Nucleus accumbens (tissue), 56 donors: ENCODE results near the gene MTAP.
"Not testable (repeated sequence)": the region's sequence is repeated elsewhere in the genome, so short reads cannot be mapped to it uniquely, and the experiment has no call there.

Experiments used
- DNase-seq, 56 donors: peaks; one replicate each; lab custom pipeline; 2025; lab: John Stamatoyannopoulos, UW

The MTAP gene

GRCh38 chr9:21904776-21905175 is 102.3 kb downstream of the MTAP start:
- DNase-seq: no peak

DNA sequence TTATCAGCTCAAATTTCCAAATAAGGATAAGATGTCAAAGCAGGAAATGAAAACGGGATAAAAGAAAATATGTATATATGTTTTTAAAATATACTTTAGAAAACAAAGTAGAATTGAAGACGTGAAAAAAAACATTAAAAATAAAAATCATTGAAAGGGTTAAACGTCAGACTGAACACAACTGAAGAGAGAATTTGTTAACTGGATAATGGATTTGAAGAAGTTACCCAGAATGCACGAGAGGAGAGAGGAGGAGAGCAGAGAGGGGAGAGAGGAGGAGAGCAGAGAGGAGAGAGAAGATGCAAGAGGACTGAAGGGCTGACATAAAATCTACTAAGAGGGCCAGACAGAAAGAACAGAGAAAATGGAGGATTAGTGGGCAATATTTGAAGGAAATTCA is 103.8 kb downstream of the MTAP start:
- no peak for DNase-seq

GRCh38 chr9:21906881-21907280 is 104.4 kb downstream of the MTAP start:
- DNase-seq: no peak

GRCh38 chr9:21919377-21920362 is 117.2 kb downstream of the MTAP start:
- DNase-seq: no peak

- DNase-seq: no peak
Observed at GRCh38 chr9:21923694-21924093, 121.3 kb downstream of the MTAP start.

DNA sequence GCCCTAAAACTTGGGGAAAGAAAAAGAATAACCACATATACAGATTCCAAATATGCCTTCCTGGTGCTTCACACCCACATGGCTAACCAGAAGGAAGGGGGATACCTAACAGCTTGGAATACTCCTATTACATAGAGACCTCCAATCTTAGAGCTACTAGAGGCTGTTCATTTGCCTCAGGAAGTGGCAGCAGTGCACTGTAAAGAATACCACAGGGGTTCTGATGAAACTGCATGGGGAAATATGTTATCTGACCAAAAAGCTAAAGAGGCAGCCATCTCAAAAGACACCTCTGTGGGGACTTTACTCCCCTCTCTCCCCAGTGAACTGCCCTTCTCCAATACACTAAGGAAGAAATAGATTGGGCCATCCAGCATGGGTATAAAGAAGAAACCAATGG is 125.3 kb downstream of the MTAP start:
- DNase-seq: no peak

DNA sequence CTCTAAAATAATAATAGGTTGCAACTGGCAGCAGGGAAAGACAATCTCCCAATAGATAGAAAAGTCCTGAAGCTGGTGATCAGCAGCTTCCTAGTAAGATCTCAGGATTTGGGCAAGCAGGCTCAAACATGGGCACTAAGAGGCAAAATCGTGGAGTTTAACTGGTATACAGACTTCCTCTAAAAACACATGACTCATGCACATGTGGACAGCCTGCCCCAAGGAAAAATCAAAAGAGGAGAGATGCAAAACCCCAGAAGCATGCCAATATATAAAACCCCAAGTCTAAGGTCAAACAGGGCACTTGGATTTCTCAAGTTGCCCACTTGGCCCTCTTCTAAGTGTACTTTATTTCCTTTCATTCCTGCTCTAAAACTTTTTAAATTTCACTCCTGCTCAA is 129.0 kb downstream of the MTAP start:
- no peak for DNase-seq

GRCh38 chr9:21933281-21933680 is 130.8 kb downstream of the MTAP start:
- no peak for DNase-seq

- DNase-seq: no peak
Observed at GRCh38 chr9:21933865-21934264, 131.4 kb downstream of the MTAP start.

DNA sequence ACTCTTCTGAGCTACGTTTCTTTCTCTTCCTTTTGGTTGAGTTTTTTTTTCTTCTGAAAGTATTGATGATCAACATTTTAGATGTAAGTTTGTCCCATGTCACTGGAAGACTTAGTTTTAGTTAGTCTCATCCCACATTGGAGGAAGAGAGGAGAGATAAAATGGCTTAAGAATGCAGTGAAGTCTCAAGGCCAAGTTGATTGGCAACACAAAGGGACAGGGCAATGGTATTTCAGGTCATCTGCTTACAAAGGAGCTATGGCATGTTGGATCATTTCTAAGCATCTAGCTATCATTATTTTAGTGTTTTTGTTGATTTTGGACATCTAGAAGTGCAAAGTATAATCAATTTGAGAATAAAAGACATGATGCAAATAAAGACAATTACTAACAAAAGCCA is 133.2 kb downstream of the MTAP start:
- DNase-seq: no peak

DNA sequence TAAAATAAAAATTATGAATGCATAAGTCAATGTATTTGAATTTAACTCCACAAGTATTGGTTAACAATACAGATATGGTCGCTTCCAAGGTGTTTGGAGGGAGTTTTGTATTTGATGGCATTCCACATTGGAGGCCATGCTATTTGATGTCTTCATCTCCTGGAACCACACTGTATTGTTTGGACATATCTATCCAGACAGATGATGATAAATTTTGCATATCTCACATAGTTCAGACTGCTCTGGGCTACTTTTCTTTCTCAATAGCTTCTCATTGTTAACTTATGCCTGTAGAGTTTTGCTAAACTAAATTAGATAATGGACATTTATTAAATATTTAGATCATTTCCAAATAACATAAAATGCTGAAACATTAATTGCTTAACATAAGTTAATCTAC is 133.7 kb downstream of the MTAP start:
- no peak for DNase-seq

- no peak for DNase-seq
Observed at GRCh38 chr9:21941337-21941995, 139.0 kb downstream of the MTAP start.

GRCh38 chr9:21943464-21943863 is 141.0 kb downstream of the MTAP start:
- no peak for DNase-seq

GRCh38 chr9:21945606-21946005 is 143.2 kb downstream of the MTAP start:
- no peak for DNase-seq

DNA sequence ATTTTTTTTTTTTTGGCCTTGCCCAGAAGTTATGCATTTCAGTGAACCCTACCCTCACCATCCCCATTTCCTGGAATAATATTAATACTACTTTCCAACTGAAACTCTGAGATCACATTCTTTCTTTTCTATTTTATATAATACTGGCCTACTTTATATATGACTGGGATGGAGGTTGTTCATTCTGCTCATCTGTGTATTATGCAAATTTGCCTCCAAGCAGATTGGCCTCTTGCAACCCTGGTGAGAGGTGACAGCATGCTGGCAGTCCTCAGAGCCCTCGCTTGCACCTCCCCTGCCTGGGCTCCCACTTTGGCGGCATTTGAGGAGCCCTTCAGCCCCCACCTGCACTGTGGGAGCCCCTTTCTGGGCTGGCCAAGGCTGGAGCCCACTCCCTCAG is 156.4 kb downstream of the MTAP start:
- DNase-seq: no peak

DNA sequence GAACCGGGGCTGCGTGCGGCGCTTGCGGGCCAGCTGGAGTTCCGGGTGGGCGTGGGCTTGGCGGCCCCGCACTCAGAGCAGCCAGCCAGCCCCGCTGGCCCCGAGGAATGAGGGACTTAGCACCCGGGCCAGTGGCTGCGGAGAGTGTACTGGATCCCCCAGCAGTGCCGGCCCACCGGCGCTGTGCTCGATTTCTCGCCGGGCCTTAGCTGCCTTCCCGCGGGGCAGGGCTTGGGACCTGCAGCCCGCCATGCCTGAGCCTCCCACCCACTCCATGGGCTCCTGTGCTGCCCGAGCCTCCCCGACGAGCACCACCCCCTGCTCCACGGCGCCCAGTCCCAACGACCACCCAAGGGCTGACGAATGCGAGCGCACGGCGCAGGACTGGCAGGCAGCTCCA is 156.8 kb downstream of the MTAP start:
- DNase-seq: not testable (repeated sequence)

- no peak for DNase-seq
Observed at GRCh38 chr9:21961569-21961968, 159.1 kb downstream of the MTAP start.

DNA sequence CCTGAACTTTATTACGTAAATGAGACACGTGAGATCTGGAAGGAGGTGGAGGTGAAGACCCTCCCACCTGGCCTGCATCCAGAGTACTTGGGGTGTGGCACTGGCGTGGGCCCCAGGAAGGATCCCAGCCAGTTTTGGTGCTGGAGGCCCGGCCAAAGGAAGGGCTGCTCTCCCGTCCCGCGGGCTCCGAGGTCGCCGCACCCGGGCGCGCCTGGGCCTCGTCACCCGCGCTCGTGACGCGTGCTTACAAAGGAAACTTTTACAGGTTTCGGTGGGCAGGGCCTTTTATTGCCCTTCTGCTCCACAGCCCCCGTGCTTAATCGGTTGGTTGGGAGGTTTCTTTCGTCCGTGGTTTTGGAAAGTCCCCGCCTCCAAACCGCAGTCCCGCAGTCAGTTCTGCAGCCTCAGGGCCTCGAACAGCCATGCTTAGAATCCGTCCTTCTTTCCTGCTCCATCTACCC is 162.5 kb downstream of the MTAP start:
- DNase-seq: no peak

- DNase-seq: peak in 1 of 56 donors; percentile 12
Observed at GRCh38 chr9:21965401-21965951, 163.0 kb downstream of the MTAP start.

DNA sequence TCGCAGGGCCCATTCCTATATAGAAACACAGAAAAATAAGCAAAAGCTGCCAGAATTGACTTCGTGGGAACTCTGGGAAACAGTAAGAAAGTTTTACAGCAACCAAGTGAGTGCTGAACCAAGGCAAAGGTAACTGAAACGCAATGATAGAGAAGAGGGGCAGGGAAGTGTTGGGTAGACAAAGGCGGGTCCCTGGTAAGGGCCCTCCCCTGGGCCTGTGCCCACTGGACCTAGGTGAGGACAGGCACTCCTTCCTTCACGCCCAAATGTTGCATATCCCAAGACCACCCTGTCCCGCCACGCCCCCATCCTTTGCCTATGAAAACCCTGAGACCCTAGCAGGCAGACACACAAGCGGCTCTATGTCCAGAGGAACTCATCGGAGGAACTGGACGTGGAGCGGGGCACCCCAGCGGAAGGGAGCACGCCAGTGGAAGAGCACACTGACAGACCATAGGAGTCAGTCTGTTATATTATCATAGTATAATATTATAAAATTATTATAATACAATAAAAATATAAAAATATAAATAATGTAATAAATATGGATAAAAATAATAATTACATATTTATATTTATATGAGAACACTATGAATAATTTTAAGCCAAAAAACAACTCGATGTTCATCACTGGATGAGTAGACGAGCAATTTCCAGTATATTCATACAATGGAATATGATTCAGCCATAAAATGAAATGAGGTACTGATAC is 163.9 kb downstream of the MTAP start:
- DNase-seq: no peak

- no peak for DNase-seq
Observed at GRCh38 chr9:21967169-21967568, 164.7 kb downstream of the MTAP start.
